GM13976 (cell line): ENCODE measurements around the gene CSK.
"Not testable (repeated sequence)": the region's sequence is repeated elsewhere in the genome, so short reads cannot be mapped to it uniquely, and the experiment has no call there.

Source experiments
- DNase-seq: peaks from one replicate; pipeline ENCODE4 v3.0.0; 2012; ENCODE audit warnings: low spot score
- CTCF ChIP-seq: IDR thresholded peaks from 2 replicates; pipeline ENCODE4 v1.5.1; 2012; ENCODE audit warnings: borderline replicate concordance, mild to moderate bottlenecking; ENCODE audit not compliant: insufficient read depth; ENCODE audit errors: extremely low read depth, missing control alignments, control extremely low read depth
- in situ Hi-C: fragments of 300-500 bp; cut with MboI; formaldehyde crosslinking; loops from one replicate; pipeline ENCODE4 v1.12.0; 2022; ENCODE audit warnings: low sequenced_read_pairs, mixed read lengths, inconsistent platforms; ENCODE audit not compliant: unreplicated experiment

The CSK gene

GRCh38 chr15:74781431-74782258, at the start of gene CSK:
TSS of gene CSK (plus strand) at chr15:74782080. CDS start at chr15:74798298, 16,218 bp downstream.
- peak; percentile 89 for DNase-seq
- in situ Hi-C loops, result no loop called here
- TF ChIP-seq CTCF, result peak; percentile 72

GRCh38 chr15:74732846-74733245, 49.0 kb upstream of the CSK start:
- in situ Hi-C loops, result no loop called here

GRCh38 chr15:74733269-74733668, 48.6 kb upstream of the CSK start:
- no peak for DNase-seq
- in situ Hi-C loops, result no loop called here
- TF ChIP-seq CTCF, result no peak

More at GRCh38 chr15:74732846-74733245, 49.0 kb upstream of the CSK start:
- no peak for DNase-seq
- TF ChIP-seq CTCF, result no peak

GRCh38 chr15:74735305-74735704, 46.6 kb upstream of the CSK start:
- TF ChIP-seq CTCF, result no peak
- no peak for DNase-seq
- in situ Hi-C loops, result no loop called here

GRCh38 chr15:74738239-74738638, 43.6 kb upstream of the CSK start:
- in situ Hi-C loops, DNase-seq: not testable (repeated sequence)

GRCh38 chr15:74742422-74742821, 39.5 kb upstream of the CSK start:
- TF ChIP-seq CTCF, result no peak
- in situ Hi-C loops, result no loop called here
- DNase-seq, result no peak

- DNase-seq, result no peak
- TF ChIP-seq CTCF, result no peak
- in situ Hi-C loops, result no loop called here
Measured at GRCh38 chr15:74746389-74746788, 35.5 kb upstream of the CSK start.
